ENCODE measurements around the gene GATD1. TPM values are rescaled to one million over a fixed set of nuclear protein-coding genes. Genes with fewer than 3 reads are reported as not detected.
A peak's percentile ranks its signal among the peaks of the same experiment; 100 is the strongest.

The GATD1 gene, protein sequence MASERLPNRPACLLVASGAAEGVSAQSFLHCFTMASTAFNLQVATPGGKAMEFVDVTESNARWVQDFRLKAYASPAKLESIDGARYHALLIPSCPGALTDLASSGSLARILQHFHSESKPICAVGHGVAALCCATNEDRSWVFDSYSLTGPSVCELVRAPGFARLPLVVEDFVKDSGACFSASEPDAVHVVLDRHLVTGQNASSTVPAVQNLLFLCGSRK
- total RNA-seq, result 12.2 TPM

DNA sequence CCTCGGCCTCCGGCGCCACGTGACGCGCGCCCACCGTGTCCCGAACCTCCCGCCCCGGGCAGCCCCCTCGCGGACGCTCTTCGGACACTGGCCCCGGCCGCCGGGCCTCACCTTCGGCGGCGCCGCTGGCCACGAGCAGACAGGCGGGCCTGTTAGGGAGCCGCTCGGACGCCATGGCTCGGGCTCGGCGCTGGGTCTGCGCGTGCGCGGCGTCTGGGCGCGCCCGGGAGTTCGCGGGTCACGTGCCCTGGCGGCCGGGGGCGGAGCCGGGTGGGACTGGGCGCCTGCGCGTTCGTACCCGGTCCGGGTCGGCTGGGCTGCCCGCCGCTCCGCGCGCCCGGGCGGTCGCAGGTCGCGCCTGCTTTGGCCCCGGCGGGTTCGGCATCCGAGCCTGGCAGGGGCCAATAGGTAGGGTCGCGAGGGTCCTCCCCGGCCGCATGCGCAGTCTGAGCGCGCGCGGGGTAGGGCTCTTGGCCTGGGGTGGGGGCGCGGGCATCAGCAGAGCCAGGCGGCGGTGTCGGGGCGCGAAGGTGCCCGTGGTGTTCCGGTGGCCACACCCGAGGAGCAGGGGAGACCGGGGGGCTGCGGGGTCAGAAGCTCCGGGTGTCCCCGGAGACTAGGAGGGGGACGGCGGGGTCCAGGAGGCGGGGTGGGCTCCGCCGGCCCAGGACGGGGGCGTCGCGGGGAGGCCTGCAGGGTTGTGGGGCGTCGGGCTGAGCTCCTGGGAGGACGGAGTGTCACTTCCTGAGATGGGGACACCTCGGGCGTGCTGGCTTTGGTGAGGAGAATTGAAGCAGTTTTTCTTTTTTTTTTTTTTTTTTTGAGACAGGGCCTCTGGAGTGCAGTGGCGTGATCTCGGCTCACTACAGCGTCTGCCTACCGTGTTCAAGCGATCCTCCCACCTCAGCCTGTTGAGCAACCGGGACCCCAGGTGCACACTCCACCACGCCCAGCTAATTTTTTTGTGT, at the start of gene GATD1:
GATD1 (minus strand) TSS at position 200 of the 968 bp plus-strand sequence; CDS start at position 175, 25 bp downstream.
- intact Hi-C loops (cut with DNase I), result loop anchor here (1.0 to 2.0 kb wide), 4 partner anchors 19 to 49 kb away; partner anchors contain the start of genes RPLP2 and TALDO1
- Histone ChIP-seq H3K4me3 (peak within 1 kb of the TSS; percentile 65 to 88), H3K9me3 (no peaks in the 10 kb centered on the region), H3K27me3 (no peaks in the 10 kb centered on the region), H3K4me1 (peaks cover 8 to 23% of the 10 kb centered on the region in 2 donors), H3K36me3 (peaks cover 0 to 6% of the 10 kb centered on the region in 2 donors), H3K27ac (peak within 1 kb of the TSS; percentile 56 to 75)
- TF ChIP-seq, protein P1, sequence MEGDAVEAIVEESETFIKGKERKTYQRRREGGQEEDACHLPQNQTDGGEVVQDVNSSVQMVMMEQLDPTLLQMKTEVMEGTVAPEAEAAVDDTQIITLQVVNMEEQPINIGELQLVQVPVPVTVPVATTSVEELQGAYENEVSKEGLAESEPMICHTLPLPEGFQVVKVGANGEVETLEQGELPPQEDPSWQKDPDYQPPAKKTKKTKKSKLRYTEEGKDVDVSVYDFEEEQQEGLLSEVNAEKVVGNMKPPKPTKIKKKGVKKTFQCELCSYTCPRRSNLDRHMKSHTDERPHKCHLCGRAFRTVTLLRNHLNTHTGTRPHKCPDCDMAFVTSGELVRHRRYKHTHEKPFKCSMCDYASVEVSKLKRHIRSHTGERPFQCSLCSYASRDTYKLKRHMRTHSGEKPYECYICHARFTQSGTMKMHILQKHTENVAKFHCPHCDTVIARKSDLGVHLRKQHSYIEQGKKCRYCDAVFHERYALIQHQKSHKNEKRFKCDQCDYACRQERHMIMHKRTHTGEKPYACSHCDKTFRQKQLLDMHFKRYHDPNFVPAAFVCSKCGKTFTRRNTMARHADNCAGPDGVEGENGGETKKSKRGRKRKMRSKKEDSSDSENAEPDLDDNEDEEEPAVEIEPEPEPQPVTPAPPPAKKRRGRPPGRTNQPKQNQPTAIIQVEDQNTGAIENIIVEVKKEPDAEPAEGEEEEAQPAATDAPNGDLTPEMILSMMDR (IDR thresholded peaks at IDR 0.05), result no peak
- peak; percentile 49 to 94 for DNase-seq (ENCODE audit: low spot score in 2 of 2)

DNA sequence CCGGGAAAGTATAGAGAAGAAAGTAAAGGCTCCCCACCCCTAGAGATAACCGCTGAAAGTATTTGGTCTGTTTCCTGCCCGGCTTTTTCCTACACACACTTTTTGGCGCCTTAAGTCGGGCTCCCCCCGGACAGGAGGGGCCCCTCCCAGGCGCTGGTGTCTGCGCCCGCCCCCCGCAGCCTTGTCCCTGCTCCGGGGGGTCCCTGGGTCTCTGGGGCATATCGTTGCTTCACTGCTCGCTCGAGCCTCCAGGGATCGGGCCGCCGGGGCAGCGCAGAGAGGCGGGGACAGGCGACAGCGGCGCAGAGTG, 49.5 kb upstream of the GATD1 start:
- Histone ChIP-seq H3K4me1 (peaks cover 10 to 41% of the 10 kb centered on the region in 2 donors), H3K27ac (no peak overlapping the region), H3K9me3 (no peaks in the 10 kb centered on the region), H3K36me3 (peaks cover 32 to 42% of the 10 kb centered on the region in 2 donors), H3K27me3 (no peaks in the 10 kb centered on the region), H3K4me3 (peak overlapping the region; percentile 58 to 60)
- no peak for DNase-seq (ENCODE audit: low spot score in 2 of 2)
- intact Hi-C loops (cut with DNase I), result no loop called here
- TF ChIP-seq, protein P1 (IDR thresholded peaks at IDR 0.05), result no peak

DNA sequence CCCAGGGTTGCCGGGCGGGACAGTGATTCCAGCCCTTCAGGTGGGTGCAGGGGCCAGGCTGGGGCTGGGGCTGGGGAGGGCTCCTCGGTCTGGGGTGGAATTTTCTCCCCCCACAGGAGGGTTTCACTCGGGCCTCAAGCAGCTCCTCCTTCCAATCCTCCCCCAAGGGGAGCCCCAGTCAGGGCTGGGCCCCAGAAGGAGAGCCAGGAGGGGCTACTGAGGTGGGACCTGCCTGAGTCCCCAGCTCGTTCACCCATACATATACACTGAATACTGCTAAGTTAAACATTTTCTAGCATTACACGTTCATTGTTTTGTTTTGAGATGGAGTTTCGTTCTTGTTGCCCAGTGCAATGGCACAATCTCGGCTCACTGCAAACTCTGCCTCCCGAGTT, 48.9 kb upstream of the GATD1 start:
- no peaks in the 10 kb centered on the region for H3K9me3 ChIP-seq
- no peaks in the 10 kb centered on the region for H3K27me3 ChIP-seq
- peaks cover 15 to 45% of the 10 kb centered on the region in 2 donors for H3K4me1 ChIP-seq
- no peak for DNase-seq (ENCODE audit: low spot score in 2 of 2)
- no peak overlapping the region for H3K27ac ChIP-seq
- no peak overlapping the region for H3K4me3 ChIP-seq
- intact Hi-C loops (cut with DNase I), result no loop called here
- TF ChIP-seq, protein P1 (IDR thresholded peaks at IDR 0.05), result no peak
- peaks cover 36 to 45% of the 10 kb centered on the region in 2 donors for H3K36me3 ChIP-seq

DNA sequence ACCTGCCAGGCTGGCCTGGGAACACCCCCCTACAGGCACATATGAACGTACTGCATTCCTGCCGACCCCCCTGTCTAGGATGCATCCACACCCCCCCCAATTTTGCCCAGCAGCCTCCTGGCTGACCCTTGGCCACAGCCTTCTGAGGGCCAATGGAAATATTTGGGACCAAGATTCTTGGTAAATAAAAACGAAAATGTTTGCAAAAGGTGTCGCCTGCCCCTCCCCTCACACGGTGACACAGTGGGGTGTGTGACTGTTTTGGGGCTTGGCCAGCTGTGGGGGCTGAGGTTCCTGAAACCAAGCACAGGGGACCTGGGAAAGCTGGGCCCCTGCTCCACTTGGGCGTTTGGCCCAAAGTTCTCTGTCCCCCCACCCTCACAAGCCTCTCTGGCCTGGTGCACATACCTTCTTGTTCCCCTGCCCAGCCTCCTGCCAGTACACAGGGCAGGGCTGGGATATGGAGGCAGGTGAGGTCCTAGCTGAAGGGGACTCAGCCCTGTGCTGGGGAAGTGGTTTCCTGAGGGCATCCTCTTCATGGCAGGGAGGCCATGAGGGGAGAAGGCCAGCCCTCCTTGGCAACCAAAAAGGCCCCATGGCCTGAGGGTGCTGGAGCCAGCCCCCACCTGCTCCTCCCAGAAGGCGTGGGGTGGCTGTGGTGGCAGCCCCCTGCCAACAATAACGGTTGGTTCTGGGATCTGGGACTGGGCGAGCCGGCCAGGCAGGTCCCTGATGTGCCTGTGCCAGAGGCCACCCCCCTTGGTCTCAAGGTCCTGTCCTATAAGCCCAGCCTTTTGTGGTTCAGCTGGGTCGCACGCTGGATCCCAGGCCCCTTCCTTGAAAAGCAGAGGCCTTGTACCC, 48.3 kb upstream of the GATD1 start:
- intact Hi-C loops (cut with DNase I), result no loop called here
- TF ChIP-seq, protein P1 (IDR thresholded peaks at IDR 0.05), result no peak
- Histone ChIP-seq H3K27ac (no peak overlapping the region), H3K36me3 (peaks cover 36 to 45% of the 10 kb centered on the region in 2 donors), H3K4me1 (peaks cover 19 to 44% of the 10 kb centered on the region in 2 donors), H3K27me3 (no peaks in the 10 kb centered on the region), H3K4me3 (no peak overlapping the region), H3K9me3 (no peaks in the 10 kb centered on the region)
- no peak for DNase-seq (ENCODE audit: low spot score in 2 of 2)

DNA sequence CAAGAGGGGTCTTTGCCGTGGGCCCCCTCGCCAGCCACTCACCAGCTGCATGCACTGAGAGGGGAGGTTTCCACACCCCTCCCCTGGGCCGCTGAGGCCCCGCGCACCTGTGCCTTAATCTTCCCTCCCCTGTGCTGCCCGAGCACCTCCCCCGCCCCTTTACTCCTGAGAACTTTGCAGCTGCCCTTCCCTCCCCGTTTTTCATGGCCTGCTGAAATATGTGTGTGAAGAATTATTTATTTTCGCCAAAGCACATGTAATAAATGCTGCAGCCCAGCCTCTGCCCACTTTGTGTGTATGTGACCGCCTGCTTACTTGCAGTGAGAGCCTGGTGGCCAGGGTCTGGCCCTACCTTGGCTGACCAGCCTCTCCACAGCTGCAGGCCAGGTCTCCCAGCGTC, 47.7 kb upstream of the GATD1 start:
- no peaks in the 10 kb centered on the region for H3K9me3 ChIP-seq
- H3K27ac ChIP-seq, result no peak overlapping the region
- intact Hi-C loops (cut with DNase I), result no loop called here
- TF ChIP-seq, protein P1 (IDR thresholded peaks at IDR 0.05), result no peak
- H3K4me3 ChIP-seq, result no peak overlapping the region
- H3K27me3 ChIP-seq, result no peaks in the 10 kb centered on the region
- peaks cover 36 to 45% of the 10 kb centered on the region in 2 donors for H3K36me3 ChIP-seq
- DNase-seq (ENCODE audit: low spot score in 2 of 2), result no peak
- H3K4me1 ChIP-seq, result peaks cover 21 to 38% of the 10 kb centered on the region in 2 donors
